A673 (cell line): ENCODE results near the gene SLC7A1. TPM values are rescaled to one million over a fixed set of nuclear protein-coding genes. Genes with fewer than 3 reads are reported as not detected.
A peak's percentile ranks its signal among the peaks of the same experiment; 100 is the strongest.

ENCODE experiments used
- BruUV-seq: library from RNA; stranded (reverse); fragments of 400-500 nt; replicated peaks from 2 replicates; lab custom pipeline; 2021; lab: Mats Ljungman, UMichigan
- CTCF ChIA-PET: fragments of 300-600 bp; sonication (Branson Sonifier 250); formaldehyde crosslinking; loops from one replicate; lab custom pipeline; 2022; ENCODE audit warnings: antibody characterized with exemption; lab: Charles Lee
- POLR2A ChIA-PET: fragments of 300-600 bp; sonication (Branson Sonifier 250); formaldehyde crosslinking; loops from one replicate; lab custom pipeline; 2022; ENCODE audit warnings: antibody characterized with exemption; ENCODE audit not compliant: low non-redundant PET; lab: Charles Lee
- DNase-seq: peaks from one replicate; pipeline ENCODE4 v3.0.0-alpha.2; 2015; ENCODE audit warnings: low spot score
- H3K27ac ChIP-seq: fragments of 200-600 bp; sonication (generic); 2 replicates; pipeline ENCODE4 v1.5.1; 2016; ENCODE audit warnings: mixed run types, low read depth, mild to moderate bottlenecking, mixed read lengths, antibody characterized with exemption, low read length; ENCODE audit not compliant: poor library complexity, severe bottlenecking
- H3K27me3 ChIP-seq: fragments of 200-600 bp; sonication (generic); replicated peaks from 2 replicates; pipeline ENCODE4 v1.6.1; 2017; ENCODE audit warnings: mixed run types, low read depth, mild to moderate bottlenecking, mixed read lengths, antibody characterized with exemption, low read length; ENCODE audit not compliant: insufficient read depth, poor library complexity
- H3K36me3 ChIP-seq: fragments of 200-600 bp; sonication (generic); 2 replicates; pipeline ENCODE4 v1.6.1; 2016; ENCODE audit warnings: mixed run types, mild to moderate bottlenecking, mixed read lengths, antibody characterized with exemption, low read length; ENCODE audit not compliant: insufficient read depth, poor library complexity, severe bottlenecking
- H3K4me1 ChIP-seq: fragments of 200-600 bp; sonication (generic); 2 replicates; pipeline ENCODE4 v1.6.1; 2017; ENCODE audit warnings: mixed run types, mild to moderate bottlenecking, mixed read lengths, antibody characterized with exemption, low read length; ENCODE audit not compliant: insufficient read depth, poor library complexity, severe bottlenecking
- H3K4me3 ChIP-seq: fragments of 200-600 bp; sonication (generic); 2 replicates; pipeline ENCODE4 v1.5.1; 2016; ENCODE audit warnings: low read depth, mixed run types, mild to moderate bottlenecking, mixed read lengths, low read length; ENCODE audit not compliant: poor library complexity, severe bottlenecking
- H3K9me3 ChIP-seq: fragments of 200-600 bp; sonication (generic); 2 replicates; pipeline ENCODE4 v1.6.1; 2016; ENCODE audit warnings: mixed run types, low read depth, mild to moderate bottlenecking, mixed read lengths, antibody characterized with exemption, low read length; ENCODE audit not compliant: poor library complexity, severe bottlenecking
- EZH2 ChIP-seq: fragments of 200-600 bp; sonication (generic); IDR thresholded peaks from 2 replicates; pipeline ENCODE4 v1.6.1; 2017; ENCODE audit warnings: borderline replicate concordance, low read depth, mild to moderate bottlenecking, mixed read lengths, antibody characterized with exemption, low read length; ENCODE audit not compliant: poor library complexity, severe bottlenecking
- intact Hi-C: fragments of 100-400 bp; cut with micrococcal nuclease; formaldehyde crosslinking; loops from one replicate; pipeline ENCODE4 v1.10.0; 2022; ENCODE audit not compliant: unreplicated experiment
- total RNA-seq: library from RNA; stranded (reverse); gene quantifications from 2 replicates; pipeline ENCODE4 v1.2.3, GENCODE V29; 2021
- TF ChIP-seq, protein P1 (sequence below): fragments of 300-800, 200-600 bp; sonication (generic); conservative IDR thresholded peaks from 2 replicates; pipeline ENCODE4 v1.5.1; 2017; ENCODE audit warnings: low read depth, mild to moderate bottlenecking, antibody characterized with exemption, low read length, moderate library complexity, mixed read lengths

The SLC7A1 gene
- total RNA-seq, 1 experiment from 2014 or later = 81.6 TPM

GRCh38 chr13:29522044-29522685, 73.3 kb downstream of the SLC7A1 start:
- BruUV-seq = no TSS peak
- intact Hi-C loops = no loop called here
- Histone ChIP-seq H3K27ac (no peak overlapping the region), H3K4me1 (peaks cover 4% of the 10 kb centered on the region), H3K36me3 (peaks cover 59% of the 10 kb centered on the region), H3K27me3 (no peaks in the 10 kb centered on the region), H3K9me3 (no peaks in the 10 kb centered on the region), H3K4me3 (no peak overlapping the region)
- ChIA-PET CTCF (interaction anchor here (0.6 kb wide), 1 partner anchor 50 kb away, joined by 3 read pairs; no protein-coding TSS in a partner anchor), POLR2A (no interaction called here)
- peak; percentile 57 for DNase-seq
- no peak for TF ChIP-seq EZH2
- TF ChIP-seq, protein P1, sequence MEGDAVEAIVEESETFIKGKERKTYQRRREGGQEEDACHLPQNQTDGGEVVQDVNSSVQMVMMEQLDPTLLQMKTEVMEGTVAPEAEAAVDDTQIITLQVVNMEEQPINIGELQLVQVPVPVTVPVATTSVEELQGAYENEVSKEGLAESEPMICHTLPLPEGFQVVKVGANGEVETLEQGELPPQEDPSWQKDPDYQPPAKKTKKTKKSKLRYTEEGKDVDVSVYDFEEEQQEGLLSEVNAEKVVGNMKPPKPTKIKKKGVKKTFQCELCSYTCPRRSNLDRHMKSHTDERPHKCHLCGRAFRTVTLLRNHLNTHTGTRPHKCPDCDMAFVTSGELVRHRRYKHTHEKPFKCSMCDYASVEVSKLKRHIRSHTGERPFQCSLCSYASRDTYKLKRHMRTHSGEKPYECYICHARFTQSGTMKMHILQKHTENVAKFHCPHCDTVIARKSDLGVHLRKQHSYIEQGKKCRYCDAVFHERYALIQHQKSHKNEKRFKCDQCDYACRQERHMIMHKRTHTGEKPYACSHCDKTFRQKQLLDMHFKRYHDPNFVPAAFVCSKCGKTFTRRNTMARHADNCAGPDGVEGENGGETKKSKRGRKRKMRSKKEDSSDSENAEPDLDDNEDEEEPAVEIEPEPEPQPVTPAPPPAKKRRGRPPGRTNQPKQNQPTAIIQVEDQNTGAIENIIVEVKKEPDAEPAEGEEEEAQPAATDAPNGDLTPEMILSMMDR = no peak

- ChIA-PET POLR2A (no interaction called here), CTCF (no interaction called here)
- no TSS peak for BruUV-seq
- DNase-seq = no peak
- H3K4me3 ChIP-seq = no peak overlapping the region
- H3K4me1 ChIP-seq = peaks cover 4% of the 10 kb centered on the region
- H3K27me3 ChIP-seq = no peaks in the 10 kb centered on the region
- intact Hi-C loops = no loop called here
- no peak overlapping the region for H3K27ac ChIP-seq
- H3K9me3 ChIP-seq = no peaks in the 10 kb centered on the region
- H3K36me3 ChIP-seq = peaks cover 63% of the 10 kb centered on the region
- no peak for TF ChIP-seq EZH2
- TF ChIP-seq, protein P1 = no peak
Observed at GRCh38 chr13:29521336-29521735, 74.2 kb downstream of the SLC7A1 start.

GRCh38 chr13:29520671-29521070, 74.8 kb downstream of the SLC7A1 start:
- Histone ChIP-seq H3K4me1 (peaks cover 4% of the 10 kb centered on the region), H3K27me3 (no peaks in the 10 kb centered on the region), H3K36me3 (peaks cover 69% of the 10 kb centered on the region), H3K27ac (no peak overlapping the region), H3K9me3 (no peaks in the 10 kb centered on the region), H3K4me3 (no peak overlapping the region)
- intact Hi-C loops = no loop called here
- DNase-seq = peak; percentile 73
- no peak for TF ChIP-seq EZH2
- TF ChIP-seq, protein P1 = no peak
- no TSS peak for BruUV-seq
- ChIA-PET POLR2A (no interaction called here), CTCF (no interaction called here)
